ENCODE data around the gene UQCRHL.

DNA sequence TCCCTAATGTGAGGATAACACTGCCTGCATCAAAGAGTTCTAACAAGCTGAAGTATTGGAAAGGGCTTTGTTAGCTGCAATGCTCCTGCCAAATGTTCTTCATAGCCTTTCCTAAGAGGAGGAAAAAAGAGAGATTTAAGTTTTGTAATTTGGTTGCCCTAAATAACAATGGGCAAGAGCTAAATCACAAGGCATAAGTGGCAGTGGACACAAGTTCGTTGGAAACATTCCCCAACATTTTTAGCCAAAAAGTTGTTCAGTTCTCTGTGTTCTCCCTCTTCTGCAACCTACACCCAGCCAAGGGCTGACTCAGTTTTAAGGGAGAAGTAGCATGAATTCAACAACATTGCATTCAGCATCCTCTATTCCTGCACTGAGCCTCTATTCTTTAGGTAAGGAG, 2.6 kb upstream of the UQCRHL start:
- TF ChIP-seq, protein P1, sequence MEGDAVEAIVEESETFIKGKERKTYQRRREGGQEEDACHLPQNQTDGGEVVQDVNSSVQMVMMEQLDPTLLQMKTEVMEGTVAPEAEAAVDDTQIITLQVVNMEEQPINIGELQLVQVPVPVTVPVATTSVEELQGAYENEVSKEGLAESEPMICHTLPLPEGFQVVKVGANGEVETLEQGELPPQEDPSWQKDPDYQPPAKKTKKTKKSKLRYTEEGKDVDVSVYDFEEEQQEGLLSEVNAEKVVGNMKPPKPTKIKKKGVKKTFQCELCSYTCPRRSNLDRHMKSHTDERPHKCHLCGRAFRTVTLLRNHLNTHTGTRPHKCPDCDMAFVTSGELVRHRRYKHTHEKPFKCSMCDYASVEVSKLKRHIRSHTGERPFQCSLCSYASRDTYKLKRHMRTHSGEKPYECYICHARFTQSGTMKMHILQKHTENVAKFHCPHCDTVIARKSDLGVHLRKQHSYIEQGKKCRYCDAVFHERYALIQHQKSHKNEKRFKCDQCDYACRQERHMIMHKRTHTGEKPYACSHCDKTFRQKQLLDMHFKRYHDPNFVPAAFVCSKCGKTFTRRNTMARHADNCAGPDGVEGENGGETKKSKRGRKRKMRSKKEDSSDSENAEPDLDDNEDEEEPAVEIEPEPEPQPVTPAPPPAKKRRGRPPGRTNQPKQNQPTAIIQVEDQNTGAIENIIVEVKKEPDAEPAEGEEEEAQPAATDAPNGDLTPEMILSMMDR (IDR thresholded peaks at IDR 0.05), result no peak
- TF ChIP-seq POLR2AphosphoS5 (IDR thresholded peaks at IDR 0.05) (no peak), POLR2A (IDR thresholded peaks at IDR 0.05) (no peak)
